ENCODE measurements around the gene ARHGEF38. TPM values are rescaled to one million over a fixed set of nuclear protein-coding genes. Genes with fewer than 3 reads are reported as not detected.

Gene ARHGEF38
- polyA plus RNA-seq, 1 of the 3 experiments (the other 2 are of a cell fraction): 0.02 TPM

DNA sequence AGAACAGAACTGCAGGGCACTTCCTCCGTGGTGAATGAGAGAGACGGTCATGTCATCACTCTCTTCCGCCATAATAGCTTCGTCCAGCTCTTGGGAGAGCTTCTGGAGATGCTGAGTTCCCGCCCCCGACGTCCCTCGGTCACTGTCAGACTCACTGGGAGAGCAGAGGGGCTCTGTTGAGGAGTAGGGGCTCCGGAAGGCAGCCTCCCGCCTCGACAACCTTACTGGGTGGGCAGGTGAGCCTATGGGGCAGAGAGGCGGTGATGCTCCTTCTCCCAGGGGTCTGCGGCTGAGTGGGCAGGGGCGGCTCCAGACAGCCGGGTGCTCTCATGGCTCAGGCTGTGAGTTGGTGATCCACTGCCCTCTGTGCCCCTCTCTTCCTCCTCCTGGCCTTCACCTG lies 25.8 kb upstream of the ARHGEF38 start:
- POLR2A ChIA-PET: no interaction called here
- no peak overlapping the region for H3K4me2 ChIP-seq
- DNase-seq: no peak
- no peak for TF ChIP-seq SMC3 (IDR thresholded peaks at IDR 0.05; ENCODE audit: low read depth, low read length)
- TF ChIP-seq, protein P1, sequence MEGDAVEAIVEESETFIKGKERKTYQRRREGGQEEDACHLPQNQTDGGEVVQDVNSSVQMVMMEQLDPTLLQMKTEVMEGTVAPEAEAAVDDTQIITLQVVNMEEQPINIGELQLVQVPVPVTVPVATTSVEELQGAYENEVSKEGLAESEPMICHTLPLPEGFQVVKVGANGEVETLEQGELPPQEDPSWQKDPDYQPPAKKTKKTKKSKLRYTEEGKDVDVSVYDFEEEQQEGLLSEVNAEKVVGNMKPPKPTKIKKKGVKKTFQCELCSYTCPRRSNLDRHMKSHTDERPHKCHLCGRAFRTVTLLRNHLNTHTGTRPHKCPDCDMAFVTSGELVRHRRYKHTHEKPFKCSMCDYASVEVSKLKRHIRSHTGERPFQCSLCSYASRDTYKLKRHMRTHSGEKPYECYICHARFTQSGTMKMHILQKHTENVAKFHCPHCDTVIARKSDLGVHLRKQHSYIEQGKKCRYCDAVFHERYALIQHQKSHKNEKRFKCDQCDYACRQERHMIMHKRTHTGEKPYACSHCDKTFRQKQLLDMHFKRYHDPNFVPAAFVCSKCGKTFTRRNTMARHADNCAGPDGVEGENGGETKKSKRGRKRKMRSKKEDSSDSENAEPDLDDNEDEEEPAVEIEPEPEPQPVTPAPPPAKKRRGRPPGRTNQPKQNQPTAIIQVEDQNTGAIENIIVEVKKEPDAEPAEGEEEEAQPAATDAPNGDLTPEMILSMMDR (IDR thresholded peaks at IDR 0.05): no peak
- no peak for TF ChIP-seq FOSL2 (IDR thresholded peaks at IDR 0.05; ENCODE audit: borderline replicate concordance, low read depth)
- no peak for TF ChIP-seq MEF2A (IDR thresholded peaks at IDR 0.05; ENCODE audit: borderline replicate concordance, low read depth)
- TF ChIP-seq, protein P2, sequence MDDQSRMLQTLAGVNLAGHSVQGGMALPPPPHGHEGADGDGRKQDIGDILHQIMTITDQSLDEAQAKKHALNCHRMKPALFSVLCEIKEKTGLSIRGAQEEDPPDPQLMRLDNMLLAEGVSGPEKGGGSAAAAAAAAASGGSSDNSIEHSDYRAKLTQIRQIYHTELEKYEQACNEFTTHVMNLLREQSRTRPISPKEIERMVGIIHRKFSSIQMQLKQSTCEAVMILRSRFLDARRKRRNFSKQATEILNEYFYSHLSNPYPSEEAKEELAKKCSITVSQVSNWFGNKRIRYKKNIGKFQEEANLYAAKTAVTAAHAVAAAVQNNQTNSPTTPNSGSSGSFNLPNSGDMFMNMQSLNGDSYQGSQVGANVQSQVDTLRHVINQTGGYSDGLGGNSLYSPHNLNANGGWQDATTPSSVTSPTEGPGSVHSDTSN (IDR thresholded peaks at IDR 0.05): no peak
- TF ChIP-seq, protein P3, sequence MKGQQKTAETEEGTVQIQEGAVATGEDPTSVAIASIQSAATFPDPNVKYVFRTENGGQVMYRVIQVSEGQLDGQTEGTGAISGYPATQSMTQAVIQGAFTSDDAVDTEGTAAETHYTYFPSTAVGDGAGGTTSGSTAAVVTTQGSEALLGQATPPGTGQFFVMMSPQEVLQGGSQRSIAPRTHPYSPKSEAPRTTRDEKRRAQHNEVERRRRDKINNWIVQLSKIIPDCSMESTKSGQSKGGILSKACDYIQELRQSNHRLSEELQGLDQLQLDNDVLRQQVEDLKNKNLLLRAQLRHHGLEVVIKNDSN (IDR thresholded peaks at IDR 0.05; ENCODE audit: borderline replicate concordance, low read depth): no peak
- no peaks in the 10 kb centered on the region for H3K9me2 ChIP-seq
- H3K27ac ChIP-seq (ENCODE audit: low read depth in 2 of 2, low read length in 1 of 2): no peak overlapping the region
- H2AFZ ChIP-seq (ENCODE audit: low read depth): no peak overlapping the region
- no peaks in the 10 kb centered on the region for H3K9me3 ChIP-seq
- no peaks in the 10 kb centered on the region for H3K27me3 ChIP-seq (ENCODE audit: insufficient read depth)
- no peaks in the 10 kb centered on the region for H3K79me2 ChIP-seq (ENCODE audit: insufficient read depth)
- H3K36me3 ChIP-seq (replicated peaks in 1 of 2; ENCODE audit: control insufficient read depth in 1 of 2, insufficient read depth in 2 of 2, low read length in 1 of 2): no peaks in the 10 kb centered on the region
- CTCF ChIA-PET: no interaction called here
- no peaks in the 10 kb centered on the region for H3F3A ChIP-seq (replicated peaks; ENCODE audit: insufficient read depth)
- H4K20me1 ChIP-seq (ENCODE audit: insufficient read depth): no peaks in the 10 kb centered on the region
- no peak overlapping the region for H3K9ac ChIP-seq
- H3K4me1 ChIP-seq (ENCODE audit: control insufficient read depth in 1 of 2, insufficient read depth in 2 of 2, low read depth in 1 of 2, low read length in 1 of 2): no peaks in the 10 kb centered on the region
- WGBS (ENCODE audit: low lambda C conversion rate): 80% methylated on average over 15 of the region's 15 CpGs
- H3K4me3 ChIP-seq (ENCODE audit: low read depth in 2 of 2, low read length in 1 of 2): no peak overlapping the region

DNA sequence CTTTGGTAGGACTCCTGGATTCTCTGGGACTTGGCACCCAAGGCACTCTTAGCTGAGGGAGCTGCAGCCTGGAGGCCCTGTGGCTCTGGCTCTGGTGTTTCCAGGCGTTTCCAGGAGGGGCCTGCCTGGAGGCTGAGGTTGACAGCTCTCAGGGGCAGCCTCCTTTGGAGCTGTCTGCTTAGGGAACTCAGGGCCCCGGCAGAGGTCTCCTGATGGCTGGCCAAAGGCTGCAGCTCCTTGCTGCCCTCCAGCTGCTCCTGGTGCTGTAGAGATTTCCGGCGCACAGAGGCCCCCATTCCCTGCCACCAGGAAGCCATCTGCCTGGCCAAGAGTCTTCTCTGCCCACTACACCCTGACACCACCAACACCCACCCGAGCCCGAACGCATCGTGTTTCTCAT lies 25.3 kb upstream of the ARHGEF38 start:
- DNase-seq: no peak
- Histone ChIP-seq H3K9ac (no peak overlapping the region), H3K4me3 (ENCODE audit: low read depth in 2 of 2, low read length in 1 of 2) (no peak overlapping the region), H3K27me3 (ENCODE audit: insufficient read depth) (no peaks in the 10 kb centered on the region), H3K79me2 (ENCODE audit: insufficient read depth) (no peaks in the 10 kb centered on the region), H3K4me1 (ENCODE audit: control insufficient read depth in 1 of 2, insufficient read depth in 2 of 2, low read depth in 1 of 2, low read length in 1 of 2) (no peaks in the 10 kb centered on the region), H3K9me2 (no peaks in the 10 kb centered on the region), H2AFZ (ENCODE audit: low read depth) (no peak overlapping the region), H3K4me2 (no peak overlapping the region), H3F3A (replicated peaks; ENCODE audit: insufficient read depth) (no peaks in the 10 kb centered on the region), H3K9me3 (no peaks in the 10 kb centered on the region), H4K20me1 (ENCODE audit: insufficient read depth) (no peaks in the 10 kb centered on the region), H3K36me3 (replicated peaks in 1 of 2; ENCODE audit: control insufficient read depth in 1 of 2, insufficient read depth in 2 of 2, low read length in 1 of 2) (no peaks in the 10 kb centered on the region), H3K27ac (ENCODE audit: low read depth in 2 of 2, low read length in 1 of 2) (no peak overlapping the region)
- ChIA-PET POLR2A (no interaction called here), CTCF (no interaction called here)
- WGBS (ENCODE audit: low lambda C conversion rate): 85% methylated on average over 6 of the region's 8 CpGs
- TF ChIP-seq RCOR1 (IDR thresholded peaks at IDR 0.05; ENCODE audit: low read length) (no peak), GABPA (IDR thresholded peaks at IDR 0.05; ENCODE audit: low read depth) (no peak), TAF1 (IDR thresholded peaks at IDR 0.05; ENCODE audit: borderline replicate concordance, low read depth, low read length) (no peak), RAD21 (IDR thresholded peaks at IDR 0.05; ENCODE audit: low read length) (no peak), YY1 (IDR thresholded peaks at IDR 0.05; ENCODE audit: low read depth) (no peak), TCF12 (IDR thresholded peaks at IDR 0.05) (no peak), CHD2 (IDR thresholded peaks at IDR 0.05; ENCODE audit: low read length, partially characterized antibody) (no peak), POLR2AphosphoS5 (IDR thresholded peaks at IDR 0.05; ENCODE audit: low read depth, low read length) (no peak), GATA2 (CRISPR knock-in tag; IDR thresholded peaks at IDR 0.05) (no peak), NFIC (IDR thresholded peaks at IDR 0.05; ENCODE audit: borderline replicate concordance) (no peak), JUND (IDR thresholded peaks at IDR 0.05) (no peak)
- TF ChIP-seq, protein P4, sequence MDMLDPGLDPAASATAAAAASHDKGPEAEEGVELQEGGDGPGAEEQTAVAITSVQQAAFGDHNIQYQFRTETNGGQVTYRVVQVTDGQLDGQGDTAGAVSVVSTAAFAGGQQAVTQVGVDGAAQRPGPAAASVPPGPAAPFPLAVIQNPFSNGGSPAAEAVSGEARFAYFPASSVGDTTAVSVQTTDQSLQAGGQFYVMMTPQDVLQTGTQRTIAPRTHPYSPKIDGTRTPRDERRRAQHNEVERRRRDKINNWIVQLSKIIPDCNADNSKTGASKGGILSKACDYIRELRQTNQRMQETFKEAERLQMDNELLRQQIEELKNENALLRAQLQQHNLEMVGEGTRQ (IDR thresholded peaks at IDR 0.05; ENCODE audit: borderline replicate concordance, low read depth, low read length): no peak
- TF ChIP-seq, protein P1 (IDR thresholded peaks at IDR 0.05): no peak
- TF ChIP-seq, protein P5, sequence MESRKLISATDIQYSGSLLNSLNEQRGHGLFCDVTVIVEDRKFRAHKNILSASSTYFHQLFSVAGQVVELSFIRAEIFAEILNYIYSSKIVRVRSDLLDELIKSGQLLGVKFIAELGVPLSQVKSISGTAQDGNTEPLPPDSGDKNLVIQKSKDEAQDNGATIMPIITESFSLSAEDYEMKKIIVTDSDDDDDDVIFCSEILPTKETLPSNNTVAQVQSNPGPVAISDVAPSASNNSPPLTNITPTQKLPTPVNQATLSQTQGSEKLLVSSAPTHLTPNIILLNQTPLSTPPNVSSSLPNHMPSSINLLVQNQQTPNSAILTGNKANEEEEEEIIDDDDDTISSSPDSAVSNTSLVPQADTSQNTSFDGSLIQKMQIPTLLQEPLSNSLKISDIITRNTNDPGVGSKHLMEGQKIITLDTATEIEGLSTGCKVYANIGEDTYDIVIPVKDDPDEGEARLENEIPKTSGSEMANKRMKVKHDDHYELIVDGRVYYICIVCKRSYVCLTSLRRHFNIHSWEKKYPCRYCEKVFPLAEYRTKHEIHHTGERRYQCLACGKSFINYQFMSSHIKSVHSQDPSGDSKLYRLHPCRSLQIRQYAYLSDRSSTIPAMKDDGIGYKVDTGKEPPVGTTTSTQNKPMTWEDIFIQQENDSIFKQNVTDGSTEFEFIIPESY (IDR thresholded peaks at IDR 0.05; ENCODE audit: borderline replicate concordance, low read depth): no peak
- TF ChIP-seq, protein P2 (IDR thresholded peaks at IDR 0.05): no peak
